Memory B cell (primary cell): ENCODE measurements around the gene GATAD2A.

Experiments
- ATAC-seq: fragments of 150-1000 bp; cut with Tn5 transposase; 2 replicates; pipeline ENCODE4 v1.10.0; 2021; ENCODE audit warnings: low read depth, mild to moderate bottlenecking, moderate library complexity
- DNase-seq, 2 donors: peaks; one replicate each; pipeline ENCODE4 v3.0.0; 2022; ENCODE audit warnings: low spot score in 2 of 2
- H3K27ac Mint-ChIP-seq: one replicate; pipeline ENCODE4 v1.8.0; 2022; ENCODE audit warnings: mild to moderate bottlenecking, moderate library complexity, mixed read lengths
- H3K27me3 Mint-ChIP-seq: one replicate; pipeline ENCODE4 v1.8.0; 2022; ENCODE audit warnings: mixed read lengths
- H3K36me3 Mint-ChIP-seq: one replicate; pipeline ENCODE4 v1.8.0; 2022; ENCODE audit warnings: mild to moderate bottlenecking, mixed read lengths
- H3K4me1 Mint-ChIP-seq: one replicate; pipeline ENCODE4 v1.8.0; 2022; ENCODE audit warnings: mixed read lengths
- H3K4me3 Mint-ChIP-seq: one replicate; pipeline ENCODE4 v1.8.0; 2022; ENCODE audit warnings: mild to moderate bottlenecking, moderate library complexity, mixed read lengths
- H3K9me3 Mint-ChIP-seq: one replicate; pipeline ENCODE4 v1.8.0; 2022; ENCODE audit warnings: mixed read lengths

GATAD2A gene

GRCh38 chr19:19405971-19406877 lies 749 bp downstream of the GATAD2A start:
- Mint-ChIP-seq H3K27me3 (no peaks in the 10 kb centered on the region), H3K9me3 (no peaks in the 10 kb centered on the region), H3K4me1 (peaks cover 44% of the 10 kb centered on the region), H3K36me3 (no peaks in the 10 kb centered on the region), H3K4me3 (peak overlapping the region; percentile 99), H3K27ac (peak overlapping the region; percentile 84)
- ATAC-seq (peak; percentile 12), DNase-seq (peak in 1 of 2 donors; percentile 50)

GRCh38 chr19:19406878-19407632 lies 1.6 kb downstream of the GATAD2A start:
- ATAC-seq: peak; percentile 37
- H3K27ac Mint-ChIP-seq: peak overlapping the region; percentile 84
- H3K4me1 Mint-ChIP-seq: peaks cover 47% of the 10 kb centered on the region
- H3K4me3 Mint-ChIP-seq: peak overlapping the region; percentile 99
- no peaks in the 10 kb centered on the region for H3K9me3 Mint-ChIP-seq
- peak in 1 of 2 donors; percentile 20 for DNase-seq
- H3K36me3 Mint-ChIP-seq: no peaks in the 10 kb centered on the region
- H3K27me3 Mint-ChIP-seq: no peaks in the 10 kb centered on the region

GRCh38 chr19:19407633-19407930 lies 2.1 kb downstream of the GATAD2A start:
- ATAC-seq: no peak

GRCh38 chr19:19409205-19409604 lies 3.7 kb downstream of the GATAD2A start:
- Mint-ChIP-seq H3K9me3 (no peaks in the 10 kb centered on the region), H3K4me1 (peaks cover 55% of the 10 kb centered on the region), H3K36me3 (no peaks in the 10 kb centered on the region), H3K27me3 (no peaks in the 10 kb centered on the region), H3K4me3 (no peak overlapping the region), H3K27ac (peak overlapping the region; percentile 68)
- DNase-seq: no peak
- ATAC-seq: no peak

More at GRCh38 chr19:19407633-19407930, 2.1 kb downstream of the GATAD2A start:
- H3K9me3 Mint-ChIP-seq: no peaks in the 10 kb centered on the region
- peaks cover 47% of the 10 kb centered on the region for H3K4me1 Mint-ChIP-seq
- no peaks in the 10 kb centered on the region for H3K36me3 Mint-ChIP-seq
- H3K4me3 Mint-ChIP-seq: peak overlapping the region; percentile 99
- DNase-seq: no peak
- no peaks in the 10 kb centered on the region for H3K27me3 Mint-ChIP-seq
- no peak overlapping the region for H3K27ac Mint-ChIP-seq

DNA sequence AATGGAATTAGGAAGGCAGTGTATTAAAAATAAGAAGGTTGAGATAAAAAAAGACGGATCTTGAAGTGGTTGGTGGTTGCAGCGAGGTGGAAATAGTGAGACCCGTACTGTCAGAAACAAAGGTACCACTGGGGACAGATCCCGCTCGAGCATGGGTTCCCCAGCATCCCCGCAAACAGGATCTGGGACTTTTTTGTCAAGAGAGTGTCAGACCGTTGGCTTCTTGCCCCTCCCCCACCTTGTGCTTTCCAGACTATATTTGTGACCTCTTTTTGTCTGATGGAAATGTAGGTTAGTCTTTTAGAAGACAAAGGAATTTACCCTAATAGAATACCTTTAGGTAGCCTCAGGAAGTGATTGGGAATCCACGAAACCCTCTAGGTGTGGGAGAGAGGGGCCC lies 4.2 kb downstream of the GATAD2A start:
- H3K27me3 Mint-ChIP-seq: no peaks in the 10 kb centered on the region
- H3K4me3 Mint-ChIP-seq: no peak overlapping the region
- H3K4me1 Mint-ChIP-seq: peaks cover 55% of the 10 kb centered on the region
- H3K9me3 Mint-ChIP-seq: no peaks in the 10 kb centered on the region
- peak overlapping the region; percentile 68 for H3K27ac Mint-ChIP-seq
- DNase-seq (no peak), ATAC-seq (no peak)
- H3K36me3 Mint-ChIP-seq: no peaks in the 10 kb centered on the region

GRCh38 chr19:19410553-19411550 lies 5.4 kb downstream of the GATAD2A start:
- Mint-ChIP-seq H3K9me3 (no peaks in the 10 kb centered on the region), H3K4me3 (no peak overlapping the region), H3K27ac (peak overlapping the region; percentile 60), H3K36me3 (no peaks in the 10 kb centered on the region), H3K27me3 (no peaks in the 10 kb centered on the region), H3K4me1 (peaks cover 53% of the 10 kb centered on the region)
- no peak for DNase-seq
- ATAC-seq: peak; percentile 18

DNA sequence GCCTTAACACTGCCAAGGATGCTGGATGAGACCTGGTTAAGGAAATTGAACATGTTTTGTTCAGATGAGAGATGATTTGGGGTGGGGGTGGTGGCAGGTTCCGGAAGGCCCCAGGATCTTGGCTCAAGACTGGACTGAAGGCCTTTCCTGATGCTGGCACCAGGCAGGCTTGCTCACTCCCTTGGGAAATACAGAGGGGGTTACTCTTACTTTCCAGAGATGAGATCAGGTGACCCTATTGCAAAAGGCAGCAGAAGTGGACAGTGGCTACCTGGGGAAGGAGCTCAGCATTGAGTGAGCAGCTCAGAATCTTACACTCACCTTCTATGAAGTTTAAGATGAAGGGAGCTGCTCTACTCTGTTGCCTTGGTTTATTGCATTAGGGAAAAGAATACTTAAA lies 10.8 kb downstream of the GATAD2A start:
- no peak for ATAC-seq
- peaks cover 49% of the 10 kb centered on the region for H3K4me1 Mint-ChIP-seq

DNA sequence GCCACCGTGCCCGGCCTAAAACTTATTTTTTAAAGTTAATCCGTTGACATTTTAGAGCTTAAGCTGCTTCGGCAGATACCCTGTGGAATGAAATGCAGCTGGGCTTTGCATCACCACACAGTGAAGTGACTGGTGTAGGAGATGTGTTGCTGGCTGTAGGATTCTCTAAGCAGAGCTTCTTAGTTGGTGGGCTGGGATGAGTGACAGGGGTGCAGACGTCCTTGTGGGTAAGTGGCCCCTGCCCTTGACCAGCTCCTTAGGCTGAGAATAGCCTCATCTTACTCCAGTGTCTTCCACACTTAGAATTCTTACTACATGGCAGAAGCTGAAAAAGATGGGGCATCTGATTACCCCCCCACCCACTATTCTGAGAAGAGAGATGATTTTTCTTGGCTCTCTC lies 11.6 kb downstream of the GATAD2A start:
- ATAC-seq: no peak
- no peaks in the 10 kb centered on the region for H3K27me3 Mint-ChIP-seq
- no peak overlapping the region for H3K4me3 Mint-ChIP-seq
- peaks cover 49% of the 10 kb centered on the region for H3K4me1 Mint-ChIP-seq
- H3K9me3 Mint-ChIP-seq: no peaks in the 10 kb centered on the region
- H3K36me3 Mint-ChIP-seq: no peaks in the 10 kb centered on the region
- DNase-seq: no peak
- peak overlapping the region; percentile 63 for H3K27ac Mint-ChIP-seq

More for the DNA sequence above, 10.8 kb downstream of the GATAD2A start:
- no peaks in the 10 kb centered on the region for H3K9me3 Mint-ChIP-seq
- H3K27ac Mint-ChIP-seq: no peak overlapping the region
- DNase-seq: no peak
- H3K4me3 Mint-ChIP-seq: no peak overlapping the region
- H3K27me3 Mint-ChIP-seq: no peaks in the 10 kb centered on the region
- H3K36me3 Mint-ChIP-seq: no peaks in the 10 kb centered on the region

- Mint-ChIP-seq H3K27me3 (no peaks in the 10 kb centered on the region), H3K4me3 (peak overlapping the region; percentile 21), H3K9me3 (no peaks in the 10 kb centered on the region), H3K36me3 (no peaks in the 10 kb centered on the region), H3K27ac (peak overlapping the region; percentile 63), H3K4me1 (peaks cover 52% of the 10 kb centered on the region)
- DNase-seq (no peak), ATAC-seq (no peak)
Observed at GRCh38 chr19:19417628-19418245, 12.3 kb downstream of the GATAD2A start.

- no peaks in the 10 kb centered on the region for H3K9me3 Mint-ChIP-seq
- no peaks in the 10 kb centered on the region for H3K36me3 Mint-ChIP-seq
- no peak for DNase-seq
- peak overlapping the region; percentile 65 for H3K4me3 Mint-ChIP-seq
- H3K27ac Mint-ChIP-seq: peak overlapping the region; percentile 70
- no peak for ATAC-seq
- H3K27me3 Mint-ChIP-seq: no peaks in the 10 kb centered on the region
- peaks cover 48% of the 10 kb centered on the region for H3K4me1 Mint-ChIP-seq
Observed at GRCh38 chr19:19418555-19419260, 13.2 kb downstream of the GATAD2A start.

DNA sequence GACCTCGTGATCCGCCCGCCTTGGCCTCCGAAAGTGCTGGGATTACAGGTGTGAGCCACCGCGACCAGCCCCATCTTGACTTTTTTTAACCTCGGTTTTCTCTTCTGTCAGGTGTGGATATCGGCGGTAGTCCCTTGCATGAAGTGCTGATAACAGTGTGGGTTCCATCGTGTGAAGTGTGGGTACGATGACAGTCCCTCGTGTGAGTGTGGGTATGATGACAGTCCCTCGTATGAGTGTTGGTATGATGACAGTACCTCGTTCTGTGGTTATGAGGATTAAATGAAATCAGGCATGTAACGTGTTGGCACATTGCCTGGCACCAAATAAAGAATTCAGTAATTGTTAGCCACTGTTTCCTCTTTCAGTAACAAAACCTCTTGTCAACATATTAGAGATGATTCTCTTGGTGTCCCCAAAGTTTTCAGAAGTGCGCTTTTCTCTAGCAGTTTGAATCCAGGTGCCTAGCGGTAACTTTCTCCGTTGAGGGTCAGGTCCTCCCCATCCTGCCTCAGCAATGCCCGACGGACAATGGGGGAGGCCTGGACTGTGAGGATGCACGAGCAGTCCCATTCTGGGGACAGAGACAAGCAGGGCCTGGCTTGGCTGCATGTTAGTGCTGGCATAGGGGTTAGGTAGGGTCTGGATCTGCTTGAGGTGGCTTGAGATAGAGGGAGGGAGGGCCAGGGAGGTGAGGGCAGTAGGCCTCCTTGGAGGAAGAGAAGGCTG lies 15.3 kb downstream of the GATAD2A start:
- DNase-seq: no peak
- Mint-ChIP-seq H3K27ac (peak overlapping the region; percentile 51), H3K9me3 (no peaks in the 10 kb centered on the region), H3K27me3 (no peaks in the 10 kb centered on the region), H3K36me3 (no peaks in the 10 kb centered on the region), H3K4me1 (peaks cover 46% of the 10 kb centered on the region), H3K4me3 (peak overlapping the region; percentile 12)
- ATAC-seq: peak; percentile 68

DNA sequence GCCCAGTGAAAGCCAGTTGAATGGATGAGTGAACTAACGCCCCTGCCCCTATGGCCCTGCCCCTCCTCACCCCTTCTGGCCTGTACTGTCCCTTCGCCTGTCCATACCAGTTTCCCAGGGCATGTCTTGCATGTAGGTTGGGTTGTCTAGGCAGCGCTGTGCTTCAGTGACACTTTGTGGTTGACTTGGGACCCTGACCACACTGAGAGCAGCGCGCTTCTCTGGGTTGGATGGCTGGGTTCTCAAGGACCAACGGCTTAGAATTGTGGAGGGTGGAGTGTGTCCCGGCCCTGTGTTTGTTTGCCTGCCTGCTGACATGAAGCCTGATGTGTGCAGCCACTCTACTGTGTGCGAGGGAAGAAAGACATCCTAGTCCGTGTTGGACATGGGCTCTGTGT lies 15.8 kb downstream of the GATAD2A start:
- no peak for DNase-seq
- ATAC-seq: no peak
- peaks cover 41% of the 10 kb centered on the region for H3K4me1 Mint-ChIP-seq
- H3K9me3 Mint-ChIP-seq: no peaks in the 10 kb centered on the region
- no peak overlapping the region for H3K27ac Mint-ChIP-seq
- H3K27me3 Mint-ChIP-seq: no peaks in the 10 kb centered on the region
- no peaks in the 10 kb centered on the region for H3K36me3 Mint-ChIP-seq
- H3K4me3 Mint-ChIP-seq: no peak overlapping the region
